Measurements from ENCODE around the gene USP49.

USP49 gene

DNA sequence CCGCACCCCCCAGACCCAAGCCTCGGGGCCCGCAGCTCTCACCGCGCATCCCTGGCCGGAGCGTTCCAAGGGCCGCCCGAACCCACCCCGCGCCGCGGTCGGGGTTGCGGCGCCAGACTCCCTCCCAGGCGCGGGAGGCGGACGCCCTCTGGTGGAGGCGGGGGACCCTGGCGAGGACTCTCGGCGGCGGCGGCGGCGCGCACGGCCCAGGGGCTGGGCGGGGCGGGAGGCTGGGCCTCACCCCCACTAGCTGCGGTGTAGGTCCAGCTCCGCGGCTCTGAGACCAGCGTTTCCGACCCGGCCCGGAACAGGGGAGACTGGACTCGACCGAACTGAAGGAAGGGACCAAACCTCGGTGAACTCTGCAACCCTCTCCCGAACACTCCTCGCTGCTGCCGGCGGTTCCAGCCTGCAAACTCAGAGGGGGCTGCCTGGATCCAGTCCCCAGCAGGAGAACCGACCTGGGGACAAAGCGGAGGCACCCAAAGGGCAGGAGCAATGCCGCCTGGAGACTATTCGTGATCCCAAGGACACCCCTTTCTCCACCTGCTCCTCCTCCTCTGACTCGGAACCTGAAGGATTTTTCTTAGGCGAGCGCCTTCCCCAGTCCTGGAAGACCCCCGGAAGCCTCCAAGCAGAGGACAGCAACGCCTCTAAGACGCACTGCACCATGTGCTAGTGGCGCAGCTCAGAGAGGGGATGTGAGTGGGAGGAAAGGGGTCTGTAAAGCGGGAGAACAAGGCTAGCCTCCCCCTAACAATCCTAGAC, 108.5 kb downstream of the USP49 start:
- ChIA-PET POLR2A (interaction anchor here (0.7 to 4.3 kb wide), 17 partner anchors 8 to 1093 kb away, joined by 3 to 34 read pairs (median 4); partner anchors contain the start of genes BYSL, MED20, RPL7L1 and TAF8), CTCF (interaction anchor here (0.6 to 10.9 kb wide), 75 partner anchors 8 to 439 kb away, joined by 3 to 192 read pairs (median 4); partner anchors contain the start of genes BYSL, CCND3, MED20 and TAF8)
- peak overlapping the region; percentile 67; the same call in 1 of the 2 replicates for H3K27ac ChIP-seq (ENCODE audit: extremely low read depth, low read depth, low read length)
- no peaks in the 10 kb centered on the region for H3K9me3 ChIP-seq (ENCODE audit: control insufficient read depth, insufficient read depth, low read depth, low read length)
- peaks cover 11 to 40% of the 10 kb centered on the region in 2 experiments for H3K36me3 ChIP-seq (ENCODE audit: control insufficient read depth in 2 of 2, insufficient read depth in 1 of 2, low read length in 2 of 2)
- no peaks in the 10 kb centered on the region; the same call in 1 of the 2 replicates for H3K4me1 ChIP-seq (ENCODE audit: control insufficient read depth, insufficient read depth, low read length)
- H3K4me3 ChIP-seq (ENCODE audit: low read depth, low read length) = peak overlapping the region; percentile 67
- TF ChIP-seq BCL11A (tag by site-specific recombination; IDR thresholded peaks at IDR 0.05; ENCODE audit: low read depth) = peak; percentile 23; the same call in 1 of the 2 replicates
- 0 out of 2 replicates have a peak, but pooled peaks have one; percentile 24 for TF ChIP-seq ZNF433 (tag by site-specific recombination; IDR thresholded peaks at IDR 0.05; ENCODE audit: low read depth)
- peak; percentile 87 for TF ChIP-seq GLIS2 (tag by site-specific recombination; IDR thresholded peaks at IDR 0.05)
- peak; percentile 53; the same call in 1 of the 2 replicates for TF ChIP-seq ZNF184 (tag by site-specific recombination; IDR thresholded peaks at IDR 0.05)
- TF ChIP-seq ZNF677 (tag by site-specific recombination; IDR thresholded peaks at IDR 0.05) = 0 out of 2 replicates have a peak, but pooled peaks have one; percentile 17
- TF ChIP-seq, protein P1, sequence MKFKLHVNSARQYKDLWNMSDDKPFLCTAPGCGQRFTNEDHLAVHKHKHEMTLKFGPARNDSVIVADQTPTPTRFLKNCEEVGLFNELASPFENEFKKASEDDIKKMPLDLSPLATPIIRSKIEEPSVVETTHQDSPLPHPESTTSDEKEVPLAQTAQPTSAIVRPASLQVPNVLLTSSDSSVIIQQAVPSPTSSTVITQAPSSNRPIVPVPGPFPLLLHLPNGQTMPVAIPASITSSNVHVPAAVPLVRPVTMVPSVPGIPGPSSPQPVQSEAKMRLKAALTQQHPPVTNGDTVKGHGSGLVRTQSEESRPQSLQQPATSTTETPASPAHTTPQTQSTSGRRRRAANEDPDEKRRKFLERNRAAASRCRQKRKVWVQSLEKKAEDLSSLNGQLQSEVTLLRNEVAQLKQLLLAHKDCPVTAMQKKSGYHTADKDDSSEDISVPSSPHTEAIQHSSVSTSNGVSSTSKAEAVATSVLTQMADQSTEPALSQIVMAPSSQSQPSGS (tag by site-specific recombination; IDR thresholded peaks at IDR 0.05; ENCODE audit: low read depth) = no peak
- TF ChIP-seq GLIS1 (tag by site-specific recombination; IDR thresholded peaks at IDR 0.05) = peak; percentile 44; the same call in 1 of the 2 replicates
- no peak for TF ChIP-seq ZNF266 (tag by site-specific recombination; IDR thresholded peaks at IDR 0.05; ENCODE audit: low read depth)
- TF ChIP-seq ZFP41 (tag by site-specific recombination; IDR thresholded peaks at IDR 0.05; ENCODE audit: borderline replicate concordance) = no peak
- TF ChIP-seq ZNF549 (tag by site-specific recombination; IDR thresholded peaks at IDR 0.05) = no peak
- TF ChIP-seq, protein P2, sequence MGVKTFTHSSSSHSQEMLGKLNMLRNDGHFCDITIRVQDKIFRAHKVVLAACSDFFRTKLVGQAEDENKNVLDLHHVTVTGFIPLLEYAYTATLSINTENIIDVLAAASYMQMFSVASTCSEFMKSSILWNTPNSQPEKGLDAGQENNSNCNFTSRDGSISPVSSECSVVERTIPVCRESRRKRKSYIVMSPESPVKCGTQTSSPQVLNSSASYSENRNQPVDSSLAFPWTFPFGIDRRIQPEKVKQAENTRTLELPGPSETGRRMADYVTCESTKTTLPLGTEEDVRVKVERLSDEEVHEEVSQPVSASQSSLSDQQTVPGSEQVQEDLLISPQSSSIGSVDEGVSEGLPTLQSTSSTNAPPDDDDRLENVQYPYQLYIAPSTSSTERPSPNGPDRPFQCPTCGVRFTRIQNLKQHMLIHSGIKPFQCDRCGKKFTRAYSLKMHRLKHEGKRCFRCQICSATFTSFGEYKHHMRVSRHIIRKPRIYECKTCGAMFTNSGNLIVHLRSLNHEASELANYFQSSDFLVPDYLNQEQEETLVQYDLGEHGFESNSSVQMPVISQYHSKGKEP (tag by site-specific recombination; IDR thresholded peaks at IDR 0.05) = peak; percentile 43; the same call in 1 of the 2 replicates
- TF ChIP-seq, protein P3, sequence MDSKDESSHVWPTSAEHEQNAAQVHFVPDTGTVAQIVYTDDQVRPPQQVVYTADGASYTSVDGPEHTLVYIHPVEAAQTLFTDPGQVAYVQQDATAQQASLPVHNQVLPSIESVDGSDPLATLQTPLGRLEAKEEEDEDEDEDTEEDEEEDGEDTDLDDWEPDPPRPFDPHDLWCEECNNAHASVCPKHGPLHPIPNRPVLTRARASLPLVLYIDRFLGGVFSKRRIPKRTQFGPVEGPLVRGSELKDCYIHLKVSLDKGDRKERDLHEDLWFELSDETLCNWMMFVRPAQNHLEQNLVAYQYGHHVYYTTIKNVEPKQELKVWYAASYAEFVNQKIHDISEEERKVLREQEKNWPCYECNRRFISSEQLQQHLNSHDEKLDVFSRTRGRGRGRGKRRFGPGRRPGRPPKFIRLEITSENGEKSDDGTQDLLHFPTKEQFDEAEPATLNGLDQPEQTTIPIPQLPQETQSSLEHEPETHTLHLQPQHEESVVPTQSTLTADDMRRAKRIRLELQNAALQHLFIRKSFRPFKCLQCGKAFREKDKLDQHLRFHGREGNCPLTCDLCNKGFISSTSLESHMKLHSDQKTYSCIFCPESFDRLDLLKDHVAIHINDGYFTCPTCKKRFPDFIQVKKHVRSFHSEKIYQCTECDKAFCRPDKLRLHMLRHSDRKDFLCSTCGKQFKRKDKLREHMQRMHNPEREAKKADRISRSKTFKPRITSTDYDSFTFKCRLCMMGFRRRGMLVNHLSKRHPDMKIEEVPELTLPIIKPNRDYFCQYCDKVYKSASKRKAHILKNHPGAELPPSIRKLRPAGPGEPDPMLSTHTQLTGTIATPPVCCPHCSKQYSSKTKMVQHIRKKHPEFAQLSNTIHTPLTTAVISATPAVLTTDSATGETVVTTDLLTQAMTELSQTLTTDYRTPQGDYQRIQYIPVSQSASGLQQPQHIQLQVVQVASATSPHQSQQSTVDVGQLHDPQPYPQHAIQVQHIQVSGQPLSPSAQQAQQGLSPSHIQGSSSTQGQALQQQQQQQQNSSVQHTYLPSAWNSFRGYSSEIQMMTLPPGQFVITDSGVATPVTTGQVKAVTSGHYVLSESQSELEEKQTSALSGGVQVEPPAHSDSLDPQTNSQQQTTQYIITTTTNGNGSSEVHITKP (tag by site-specific recombination; IDR thresholded peaks at IDR 0.05) = peak; percentile 81
- TF ChIP-seq MYNN (tag by site-specific recombination; IDR thresholded peaks at IDR 0.05; ENCODE audit: borderline replicate concordance) = 0 out of 2 replicates have a peak, but pooled peaks have one; percentile 11
- no peak for TF ChIP-seq ZNF423 (tag by site-specific recombination; IDR thresholded peaks at IDR 0.05)
- TF ChIP-seq ZSCAN23 (tag by site-specific recombination; IDR thresholded peaks at IDR 0.05) = no peak
- peak; percentile 86 for TF ChIP-seq ZSCAN30 (tag by site-specific recombination; IDR thresholded peaks at IDR 0.05)
- no peak for TF ChIP-seq ZNF292 (tag by site-specific recombination; IDR thresholded peaks at IDR 0.05; ENCODE audit: borderline replicate concordance, low read depth)
- no peak for TF ChIP-seq ZNF211 (tag by site-specific recombination; IDR thresholded peaks at IDR 0.05; ENCODE audit: low read depth)
- TF ChIP-seq, protein P4, sequence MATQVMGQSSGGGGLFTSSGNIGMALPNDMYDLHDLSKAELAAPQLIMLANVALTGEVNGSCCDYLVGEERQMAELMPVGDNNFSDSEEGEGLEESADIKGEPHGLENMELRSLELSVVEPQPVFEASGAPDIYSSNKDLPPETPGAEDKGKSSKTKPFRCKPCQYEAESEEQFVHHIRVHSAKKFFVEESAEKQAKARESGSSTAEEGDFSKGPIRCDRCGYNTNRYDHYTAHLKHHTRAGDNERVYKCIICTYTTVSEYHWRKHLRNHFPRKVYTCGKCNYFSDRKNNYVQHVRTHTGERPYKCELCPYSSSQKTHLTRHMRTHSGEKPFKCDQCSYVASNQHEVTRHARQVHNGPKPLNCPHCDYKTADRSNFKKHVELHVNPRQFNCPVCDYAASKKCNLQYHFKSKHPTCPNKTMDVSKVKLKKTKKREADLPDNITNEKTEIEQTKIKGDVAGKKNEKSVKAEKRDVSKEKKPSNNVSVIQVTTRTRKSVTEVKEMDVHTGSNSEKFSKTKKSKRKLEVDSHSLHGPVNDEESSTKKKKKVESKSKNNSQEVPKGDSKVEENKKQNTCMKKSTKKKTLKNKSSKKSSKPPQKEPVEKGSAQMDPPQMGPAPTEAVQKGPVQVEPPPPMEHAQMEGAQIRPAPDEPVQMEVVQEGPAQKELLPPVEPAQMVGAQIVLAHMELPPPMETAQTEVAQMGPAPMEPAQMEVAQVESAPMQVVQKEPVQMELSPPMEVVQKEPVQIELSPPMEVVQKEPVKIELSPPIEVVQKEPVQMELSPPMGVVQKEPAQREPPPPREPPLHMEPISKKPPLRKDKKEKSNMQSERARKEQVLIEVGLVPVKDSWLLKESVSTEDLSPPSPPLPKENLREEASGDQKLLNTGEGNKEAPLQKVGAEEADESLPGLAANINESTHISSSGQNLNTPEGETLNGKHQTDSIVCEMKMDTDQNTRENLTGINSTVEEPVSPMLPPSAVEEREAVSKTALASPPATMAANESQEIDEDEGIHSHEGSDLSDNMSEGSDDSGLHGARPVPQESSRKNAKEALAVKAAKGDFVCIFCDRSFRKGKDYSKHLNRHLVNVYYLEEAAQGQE (tag by site-specific recombination; IDR thresholded peaks at IDR 0.05) = peak; percentile 82
- no peak for TF ChIP-seq REPIN1 (tag by site-specific recombination; IDR thresholded peaks at IDR 0.05; ENCODE audit: low read depth)
- TF ChIP-seq ZNF10 (tag by site-specific recombination; IDR thresholded peaks at IDR 0.05) = no peak
- TF ChIP-seq ZNF391 (tag by site-specific recombination; IDR thresholded peaks at IDR 0.05; ENCODE audit: borderline replicate concordance, low read depth) = 0 out of 2 replicates have a peak, but pooled peaks have one; percentile 16
- TF ChIP-seq SP7 (tag by site-specific recombination; IDR thresholded peaks at IDR 0.05) = no peak
- TF ChIP-seq, protein P5, sequence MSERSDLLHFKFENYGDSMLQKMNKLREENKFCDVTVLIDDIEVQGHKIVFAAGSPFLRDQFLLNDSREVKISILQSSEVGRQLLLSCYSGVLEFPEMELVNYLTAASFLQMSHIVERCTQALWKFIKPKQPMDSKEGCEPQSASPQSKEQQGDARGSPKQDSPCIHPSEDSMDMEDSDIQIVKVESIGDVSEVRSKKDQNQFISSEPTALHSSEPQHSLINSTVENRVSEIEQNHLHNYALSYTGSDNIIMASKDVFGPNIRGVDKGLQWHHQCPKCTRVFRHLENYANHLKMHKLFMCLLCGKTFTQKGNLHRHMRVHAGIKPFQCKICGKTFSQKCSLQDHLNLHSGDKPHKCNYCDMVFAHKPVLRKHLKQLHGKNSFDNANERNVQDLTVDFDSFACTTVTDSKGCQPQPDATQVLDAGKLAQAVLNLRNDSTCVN (tag by site-specific recombination; optimal IDR thresholded peaks at IDR 0.05) = peak; percentile 46
- peak; percentile 63 for TF ChIP-seq KLF1 (tag by site-specific recombination; IDR thresholded peaks at IDR 0.05)

All from HEK293 (cell line).